Neuronal stem cell (in vitro differentiated cells): ENCODE measurements around the gene VEZF1. TPM values are rescaled to one million over a fixed set of nuclear protein-coding genes. Genes with fewer than 3 reads are reported as not detected.
A peak's percentile ranks its signal among the peaks of the same experiment; 100 is the strongest.

Experiments used
- DNase-seq: peaks from one replicate; pipeline ENCODE4 v3.0.0-alpha.2; 2013; ENCODE audit warnings: low spot score
- H2AFZ ChIP-seq: one replicate; pipeline ENCODE4 v1.6.1; 2013; ENCODE audit warnings: mild to moderate bottlenecking, low read length, inconsistent platforms
- H2AK5ac ChIP-seq: 2 replicates; pipeline ENCODE4 v1.6.1; 2013; ENCODE audit warnings: low read depth, mild to moderate bottlenecking, inconsistent platforms, low read length, moderate library complexity, mixed read lengths
- H2BK120ac ChIP-seq: 2 replicates; pipeline ENCODE4 v1.6.1; 2013; ENCODE audit warnings: low read depth, mild to moderate bottlenecking, inconsistent platforms, low read length, moderate library complexity, mixed read lengths
- H2BK12ac ChIP-seq: one replicate; pipeline ENCODE4 v1.6.1; 2013; ENCODE audit warnings: low read length, inconsistent platforms
- H2BK15ac ChIP-seq: 2 replicates; pipeline ENCODE4 v1.6.1; 2013; ENCODE audit warnings: mild to moderate bottlenecking, low read length, inconsistent platforms, mixed read lengths
- H2BK5ac ChIP-seq: one replicate; pipeline ENCODE4 v1.6.1; 2013; ENCODE audit warnings: inconsistent platforms, mild to moderate bottlenecking, low read length, moderate library complexity
- H3K14ac ChIP-seq: one replicate; pipeline ENCODE4 v1.6.1; 2013; ENCODE audit warnings: low read length, inconsistent platforms
- H3K18ac ChIP-seq: 2 replicates; pipeline ENCODE4 v1.6.1; 2013; ENCODE audit warnings: low read length, inconsistent platforms
- H3K23ac ChIP-seq: 2 replicates; pipeline ENCODE4 v1.6.1; 2013; ENCODE audit warnings: low read depth, mild to moderate bottlenecking, mixed read lengths, low read length, inconsistent platforms; ENCODE audit not compliant: poor library complexity
- H3K27ac ChIP-seq: replicated peaks from 3 replicates; pipeline ENCODE4 v1.5.1; 2013; ENCODE audit warnings: low read length, inconsistent platforms
- H3K27me3 ChIP-seq, 3 experiments: 2 replicates each; pipeline ENCODE4 v1.6.1; 2013; ENCODE audit warnings: low read length in 3 of 3, mild to moderate bottlenecking in 2 of 3, inconsistent platforms in 1 of 3, low read depth in 1 of 3, mixed read lengths in 1 of 3, moderate library complexity in 1 of 3; ENCODE audit not compliant: control insufficient read depth in 3 of 3, insufficient read depth in 3 of 3
- H3K36me3 ChIP-seq, 2 donors: replicated peaks in 1 of 2; 2 replicates each; pipeline ENCODE4 v1.6.1; 2013; ENCODE audit warnings: low read length in 2 of 2; ENCODE audit not compliant: control insufficient read depth in 2 of 2, insufficient read depth in 2 of 2
- H3K4ac ChIP-seq: 2 replicates; pipeline ENCODE4 v1.6.1; 2013; ENCODE audit warnings: inconsistent platforms, mild to moderate bottlenecking, low read length, moderate library complexity
- H3K4me1 ChIP-seq, 2 donors: 1 replicate in 1 of 2; 2 replicates in 1 of 2; pipeline ENCODE4 v1.6.1; 2013; ENCODE audit warnings: low read length in 2 of 2, low read depth in 1 of 2; ENCODE audit not compliant: control insufficient read depth in 2 of 2, insufficient read depth in 1 of 2
- H3K4me2 ChIP-seq: one replicate; pipeline ENCODE4 v1.6.1; 2013; ENCODE audit warnings: mild to moderate bottlenecking, low read length, inconsistent platforms; ENCODE audit not compliant: insufficient read depth, poor library complexity, severe bottlenecking
- H3K4me3 ChIP-seq, 2 donors: 2 replicates each; pipeline ENCODE4 v1.5.1; 2013; ENCODE audit warnings: low read length in 2 of 2, mild to moderate bottlenecking in 2 of 2, inconsistent platforms in 1 of 2, moderate library complexity in 1 of 2
- H3K79me1 ChIP-seq: one replicate; pipeline ENCODE4 v1.6.1; 2013; ENCODE audit warnings: low read depth, mild to moderate bottlenecking, inconsistent platforms, low read length, moderate library complexity
- H3K9ac ChIP-seq: one replicate; pipeline ENCODE4 v1.6.1; 2013; ENCODE audit warnings: mild to moderate bottlenecking, low read depth, low read length, inconsistent platforms; ENCODE audit not compliant: poor library complexity
- H3K9me3 ChIP-seq, 2 donors: replicated peaks in 1 of 2; 2 replicates each; pipeline versions ENCODE3 to v1.6.1; 2013; ENCODE audit warnings: low read length in 2 of 2, mild to moderate bottlenecking in 2 of 2, inconsistent platforms in 1 of 2, low read depth in 1 of 2, mixed read lengths in 1 of 2, moderate library complexity in 1 of 2; ENCODE audit not compliant: control insufficient read depth in 2 of 2, insufficient read depth in 1 of 2
- H4K8ac ChIP-seq: one replicate; pipeline ENCODE4 v1.6.1; 2013; ENCODE audit warnings: low read depth, mild to moderate bottlenecking, inconsistent platforms, low read length, moderate library complexity
- H4K91ac ChIP-seq: one replicate; pipeline ENCODE4 v1.6.1; 2013; ENCODE audit warnings: low read length, low read depth, mild to moderate bottlenecking, inconsistent platforms; ENCODE audit not compliant: poor library complexity
- WGBS, 2 donors: extraction: QIAGEN DNeasy Blood & Tissue Kit; methylation state at CpG; one replicate each; pipeline ENCODE4 v1.1.7; 2013; ENCODE audit warnings: missing lambda C conversion rate in 2 of 2, mixed read lengths in 1 of 2; ENCODE audit not compliant: insufficient read length in 2 of 2, insufficient replicate concordance in 1 of 2; ENCODE audit errors: extremely low coverage in 2 of 2; 5-methylcytosine and 5-hydroxymethylcytosine counted together
- small RNA-seq: library from polyadenylated mRNA; stranded (forward); fragments of <200 nt; extraction: miRNeasy Mini kit (QIAGEN cat#:217004); gene quantifications from one replicate; pipeline ENCODE3, GENCODE V24; 2013; ENCODE audit not compliant: insufficient read depth

VEZF1 gene

GRCh38 chr17:57925361-57925990 lies 62.6 kb downstream of the VEZF1 start:
- Histone ChIP-seq H3K9me3 (no peaks in the 10 kb centered on the region), H4K91ac (no peak overlapping the region), H3K4me1 (peaks cover 39 to 53% of the 10 kb centered on the region in 2 donors), H3K4me2 (no peak overlapping the region), H2BK120ac (peak overlapping the region; percentile 41), H2AK5ac (peak overlapping the region; percentile 79), H3K23ac (peak overlapping the region; percentile 40), H4K8ac (no peak overlapping the region), H2BK5ac (peak overlapping the region; percentile 63), H3K14ac (no peak overlapping the region), H3K9ac (no peak overlapping the region), H3K27ac (no peak overlapping the region), H2AFZ (no peak overlapping the region), H3K4ac (no peak overlapping the region), H3K36me3 (peaks cover 0 to 20% of the 10 kb centered on the region in 2 donors), H3K79me1 (no peaks in the 10 kb centered on the region), H2BK12ac (peak overlapping the region; percentile 27), H3K18ac (peak overlapping the region; percentile 92), H2BK15ac (peak overlapping the region; percentile 56), H3K27me3 (no peaks in the 10 kb centered on the region), H3K4me3 (no peak overlapping the region)
- WGBS, 2 donors = no CpG with 5 or more reads among the region's 9 CpGs
- no peak for DNase-seq

DNA sequence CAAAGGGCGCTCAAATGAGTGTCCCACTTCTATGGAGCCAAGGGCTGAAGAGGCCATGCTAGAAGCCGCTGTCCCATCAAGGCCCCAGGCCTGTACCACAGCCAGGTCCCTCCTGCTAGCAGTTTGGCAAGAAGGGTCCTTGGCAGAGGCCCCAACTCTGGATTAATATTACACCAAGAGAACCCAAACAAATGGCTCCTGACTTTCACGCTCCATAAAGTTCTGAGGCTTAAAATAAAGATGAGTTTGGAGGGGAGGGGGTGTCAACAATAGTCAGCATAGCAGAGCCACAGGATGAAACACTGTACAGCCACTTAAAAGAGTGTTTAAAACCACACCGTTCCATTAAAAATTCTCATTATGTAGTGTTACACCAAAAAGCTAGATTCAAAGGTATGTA lies 63.4 kb downstream of the VEZF1 start:
- no peaks in the 10 kb centered on the region for H3K79me1 ChIP-seq
- H2AK5ac ChIP-seq = peak overlapping the region; percentile 74
- no peak overlapping the region for H3K27ac ChIP-seq
- no peak overlapping the region for H2BK120ac ChIP-seq
- no peak overlapping the region for H3K14ac ChIP-seq
- H2BK5ac ChIP-seq = no peak overlapping the region
- no peak overlapping the region for H3K4me2 ChIP-seq
- H4K91ac ChIP-seq = no peak overlapping the region
- H4K8ac ChIP-seq = no peak overlapping the region
- no peak overlapping the region for H3K4ac ChIP-seq
- no CpG with 5 or more reads among the region's 4 CpGs for WGBS, 2 donors
- H3K36me3 ChIP-seq = peaks cover 0 to 20% of the 10 kb centered on the region in 2 donors
- no peak overlapping the region for H3K4me3 ChIP-seq
- no peak overlapping the region for H2AFZ ChIP-seq
- no peak overlapping the region for H3K23ac ChIP-seq
- no peaks in the 10 kb centered on the region for H3K9me3 ChIP-seq
- DNase-seq = no peak
- H3K4me1 ChIP-seq = peaks cover 41 to 52% of the 10 kb centered on the region in 2 donors
- peak overlapping the region; percentile 66 for H3K18ac ChIP-seq
- H3K27me3 ChIP-seq = no peaks in the 10 kb centered on the region
- no peak overlapping the region for H2BK15ac ChIP-seq
- H3K9ac ChIP-seq = no peak overlapping the region
- no peak overlapping the region for H2BK12ac ChIP-seq

Small RNAs within 50 kb of the gene (small RNA-seq; reads per million reads assigned to genes)
- gene AC015813.4 = not detected
